Measurements from ENCODE around the gene KCNQ1.

DNA sequence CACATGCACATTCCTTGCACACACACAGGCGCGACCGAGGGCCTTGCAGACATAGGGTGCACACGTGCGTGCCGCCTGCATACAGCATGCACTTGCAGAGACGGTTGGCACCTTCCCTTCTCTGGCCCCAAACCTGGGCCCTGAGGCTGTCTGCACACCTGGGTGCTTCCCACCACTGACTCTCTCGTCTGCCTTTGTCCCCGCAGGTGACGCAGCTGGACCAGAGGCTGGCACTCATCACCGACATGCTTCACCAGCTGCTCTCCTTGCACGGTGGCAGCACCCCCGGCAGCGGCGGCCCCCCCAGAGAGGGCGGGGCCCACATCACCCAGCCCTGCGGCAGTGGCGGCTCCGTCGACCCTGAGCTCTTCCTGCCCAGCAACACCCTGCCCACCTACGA is 402.8 kb downstream of the KCNQ1 start:
- TF ChIP-seq POLR2A (IDR thresholded peaks at IDR 0.05; ENCODE audit: low read depth, low read length) (no peak), POLR2AphosphoS5 (IDR thresholded peaks at IDR 0.05; ENCODE audit: low read depth, low read length) (no peak), TAF1 (IDR thresholded peaks at IDR 0.05; ENCODE audit: low read depth, low read length) (no peak), SPI1 (IDR thresholded peaks at IDR 0.05; ENCODE audit: low read depth, low read length) (no peak), POU2F2 (IDR thresholded peaks at IDR 0.05; ENCODE audit: low read depth, low read length) (no peak), PAX5 (IDR thresholded peaks at IDR 0.05; ENCODE audit: insufficient read depth, low read length, severe bottlenecking) (no peak)

Measured in GM12891 (cell line).